ENCODE results near the gene CLCN6.

GRCh38 chr1:11877074-11877473, 71.1 kb downstream of the CLCN6 start:
- TF ChIP-seq POLR2AphosphoS5 (IDR thresholded peaks at IDR 0.05; ENCODE audit: low read depth, low read length) (no peak), POU2F2 (IDR thresholded peaks at IDR 0.05; ENCODE audit: low read depth, low read length) (no peak), POLR2A (IDR thresholded peaks at IDR 0.05; ENCODE audit: low read depth, low read length) (no peak), SPI1 (IDR thresholded peaks at IDR 0.05; ENCODE audit: low read depth, low read length) (no peak), TAF1 (IDR thresholded peaks at IDR 0.05; ENCODE audit: low read depth, low read length) (no peak), PAX5 (IDR thresholded peaks at IDR 0.05; ENCODE audit: insufficient read depth, low read length, severe bottlenecking) (no peak)
